ENCODE measurements around the gene AMN.
"Not testable (repeated sequence)": the region's sequence is repeated elsewhere in the genome, so short reads cannot be mapped to it uniquely, and the experiment has no call there.

Gene AMN

GRCh38 chr14:102922490-102923200 is at the start of gene AMN:
Gene AMN (plus strand): TSS chr14:102922663. CDS start chr14:102922689, 26 bp downstream.
- DNase-seq = no peak

- no peak for DNase-seq
Measured at GRCh38 chr14:102873131-102873530, 49.3 kb upstream of the AMN start.

GRCh38 chr14:102873546-102874061 is 48.9 kb upstream of the AMN start:
- no peak for DNase-seq

GRCh38 chr14:102875652-102876051 is 46.8 kb upstream of the AMN start:
- no peak for DNase-seq

- not testable (repeated sequence) for DNase-seq
Measured at GRCh38 chr14:102877511-102877910, 45.0 kb upstream of the AMN start.

- no peak for DNase-seq
Measured at GRCh38 chr14:102878174-102878969, 44.1 kb upstream of the AMN start.

GRCh38 chr14:102878970-102879460 is 43.4 kb upstream of the AMN start:
- DNase-seq = no peak

GRCh38 chr14:102882226-102882906 is 40.1 kb upstream of the AMN start:
- no peak for DNase-seq

- DNase-seq = no peak
Measured at GRCh38 chr14:102883089-102883541, 39.3 kb upstream of the AMN start.

- DNase-seq = no peak
Measured at GRCh38 chr14:102883554-102883953, 38.9 kb upstream of the AMN start.

GRCh38 chr14:102885737-102886447 is 36.6 kb upstream of the AMN start:
- no peak for DNase-seq

- DNase-seq = no peak
Measured at GRCh38 chr14:102888748-102889147, 33.7 kb upstream of the AMN start.

GRCh38 chr14:102889615-102890014 is 32.8 kb upstream of the AMN start:
- DNase-seq = no peak

- DNase-seq = no peak
Measured at GRCh38 chr14:102891111-102891510, 31.4 kb upstream of the AMN start.

GRCh38 chr14:102891556-102891955 is 30.9 kb upstream of the AMN start:
- no peak for DNase-seq

GRCh38 chr14:102892651-102893050 is 29.8 kb upstream of the AMN start:
- DNase-seq = no peak

GRCh38 chr14:102893452-102893851 is 29.0 kb upstream of the AMN start:
- DNase-seq = no peak

GRCh38 chr14:102896735-102897134 is 25.7 kb upstream of the AMN start:
- not testable (repeated sequence) for DNase-seq

GRCh38 chr14:102897299-102898027 is 25.0 kb upstream of the AMN start:
- no peak for DNase-seq

- no peak for DNase-seq
Measured at GRCh38 chr14:102898298-102898697, 24.2 kb upstream of the AMN start.

GRCh38 chr14:102898776-102899515 is 23.5 kb upstream of the AMN start:
- no peak for DNase-seq
